Sigmoid colon (tissue), 4 donors: ENCODE results near the gene SMIM32.

Experiments used
- CTCF ChIP-seq, 4 experiments: fragments of 450-650 bp in 3 of 4; fragments of 200-600 bp in 1 of 4; IDR thresholded peaks; one replicate each; pipeline ENCODE4 v1.5.1; 2016 to 2019; ENCODE audit warnings: antibody characterized with exemption in 4 of 4, mild to moderate bottlenecking in 3 of 4, moderate library complexity in 2 of 4
- EP300 ChIP-seq, 4 donors: sonication (generic); formaldehyde crosslinking; IDR thresholded peaks; one replicate each; pipeline ENCODE4 v1.6.1; 2017; ENCODE audit warnings: antibody characterized with exemption in 4 of 4

GRCh38 chr5:136203303-136203922 lies 10.5 kb upstream of the SMIM32 start:
- TF ChIP-seq EP300 (IDR thresholded peaks at IDR 0.05): no peak
- no peak for TF ChIP-seq CTCF (IDR thresholded peaks at IDR 0.05)
